Measurements from ENCODE around the gene ATP6V1C2.
"Not testable (repeated sequence)": the region's sequence is repeated elsewhere in the genome, so short reads cannot be mapped to it uniquely, and the experiment has no call there.

Gene ATP6V1C2

GRCh38 chr2:10813163-10814138 lies 92.0 kb downstream of the ATP6V1C2 start:
- not testable (repeated sequence) for DNase-seq (ENCODE audit: low spot score)

- DNase-seq (ENCODE audit: low spot score), result no peak
Observed at GRCh38 chr2:10814142-10814541, 92.7 kb downstream of the ATP6V1C2 start.

- DNase-seq (ENCODE audit: low spot score), result no peak
Observed at GRCh38 chr2:10814571-10815331, 93.3 kb downstream of the ATP6V1C2 start.

GRCh38 chr2:10817413-10817812 lies 96.0 kb downstream of the ATP6V1C2 start:
- no peak for DNase-seq (ENCODE audit: low spot score)

- DNase-seq (ENCODE audit: low spot score), result not testable (repeated sequence)
Observed at GRCh38 chr2:10818305-10818704, 96.9 kb downstream of the ATP6V1C2 start.

- DNase-seq (ENCODE audit: low spot score), result no peak
Observed at GRCh38 chr2:10818984-10819383, 97.6 kb downstream of the ATP6V1C2 start.

- no peak for DNase-seq (ENCODE audit: low spot score)
Observed at GRCh38 chr2:10819714-10820314, 98.4 kb downstream of the ATP6V1C2 start.

GRCh38 chr2:10820562-10820961 lies 99.1 kb downstream of the ATP6V1C2 start:
- DNase-seq (ENCODE audit: low spot score), result no peak

- DNase-seq (ENCODE audit: low spot score), result no peak
Observed at GRCh38 chr2:10820978-10821695, 99.7 kb downstream of the ATP6V1C2 start.

GRCh38 chr2:10824191-10824590 lies 102.8 kb downstream of the ATP6V1C2 start:
- no peak for DNase-seq (ENCODE audit: low spot score)

GRCh38 chr2:10826026-10826425 lies 104.6 kb downstream of the ATP6V1C2 start:
- DNase-seq (ENCODE audit: low spot score), result no peak

GRCh38 chr2:10826625-10827024 lies 105.2 kb downstream of the ATP6V1C2 start:
- no peak for DNase-seq (ENCODE audit: low spot score)

GRCh38 chr2:10828346-10828745 lies 106.9 kb downstream of the ATP6V1C2 start:
- no peak for DNase-seq (ENCODE audit: low spot score)

- no peak for DNase-seq (ENCODE audit: low spot score)
Observed at GRCh38 chr2:10829299-10829698, 107.9 kb downstream of the ATP6V1C2 start.

- DNase-seq (ENCODE audit: low spot score), result no peak
Observed at GRCh38 chr2:10830203-10830602, 108.8 kb downstream of the ATP6V1C2 start.

- no peak for DNase-seq (ENCODE audit: low spot score)
Observed at GRCh38 chr2:10830641-10831399, 109.4 kb downstream of the ATP6V1C2 start.

GRCh38 chr2:10831400-10831985 lies 110.1 kb downstream of the ATP6V1C2 start:
- no peak for DNase-seq (ENCODE audit: low spot score)

GRCh38 chr2:10832203-10832936 lies 110.9 kb downstream of the ATP6V1C2 start:
- DNase-seq (ENCODE audit: low spot score), result peak; percentile 62

- DNase-seq (ENCODE audit: low spot score), result no peak
Observed at GRCh38 chr2:10833021-10833420, 111.6 kb downstream of the ATP6V1C2 start.

- DNase-seq (ENCODE audit: low spot score), result no peak
Observed at GRCh38 chr2:10834068-10834655, 112.7 kb downstream of the ATP6V1C2 start.

Data from globus pallidus (tissue), 1 donor.